ENCODE data around the gene TIMP2.
"Not testable (repeated sequence)": the region's sequence is repeated elsewhere in the genome, so short reads cannot be mapped to it uniquely, and the experiment has no call there.

The TIMP2 gene

DNA sequence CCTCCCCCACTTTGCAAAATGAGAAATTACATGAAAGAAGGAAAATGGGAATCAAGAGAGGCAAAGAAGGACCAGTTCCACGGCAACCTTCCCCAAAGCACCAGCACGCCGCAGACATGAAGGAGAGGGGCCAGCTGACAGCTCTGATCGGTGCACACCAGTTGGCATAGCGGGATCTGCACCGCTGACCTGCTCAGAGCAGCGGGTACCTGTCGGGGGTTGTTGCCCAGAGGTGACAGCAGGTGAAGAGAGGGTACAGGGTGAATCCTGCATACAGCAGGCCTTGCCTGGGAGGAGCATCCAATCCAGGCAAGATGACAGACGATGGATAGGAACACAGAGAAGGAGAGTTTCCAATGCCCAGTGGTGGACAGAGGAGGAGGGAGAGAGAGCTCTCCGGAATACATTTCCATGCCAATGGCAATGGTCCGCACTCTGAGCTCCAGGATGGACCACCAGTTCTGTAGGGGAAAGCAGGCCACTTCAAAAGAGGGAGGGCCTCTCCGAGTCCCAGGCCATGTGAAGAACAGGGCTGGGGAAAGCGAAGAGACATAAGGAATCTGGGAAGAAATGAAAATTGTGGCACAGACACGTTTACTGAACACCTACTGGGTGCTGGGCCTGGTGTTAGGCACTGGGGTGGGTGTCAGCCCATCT is 46.2 kb downstream of the TIMP2 start:
- no peak overlapping the region for H3K4me3 ChIP-seq (ENCODE audit: low read depth, low read length)
- H3K36me3 ChIP-seq (ENCODE audit: control insufficient read depth, insufficient read depth, low read length) = peaks cover 3% of the 10 kb centered on the region
- peaks cover 3% of the 10 kb centered on the region for H3K4me1 ChIP-seq (ENCODE audit: control insufficient read depth, insufficient read depth, low read length)
- H3K9ac ChIP-seq (ENCODE audit: low read depth, low read length) = no peak overlapping the region
- no peaks in the 10 kb centered on the region for H3K27me3 ChIP-seq (ENCODE audit: control insufficient read depth, insufficient read depth, low read length)
- H3K9me3 ChIP-seq (ENCODE audit: control insufficient read depth, insufficient read depth, low read length) = no peaks in the 10 kb centered on the region

DNA sequence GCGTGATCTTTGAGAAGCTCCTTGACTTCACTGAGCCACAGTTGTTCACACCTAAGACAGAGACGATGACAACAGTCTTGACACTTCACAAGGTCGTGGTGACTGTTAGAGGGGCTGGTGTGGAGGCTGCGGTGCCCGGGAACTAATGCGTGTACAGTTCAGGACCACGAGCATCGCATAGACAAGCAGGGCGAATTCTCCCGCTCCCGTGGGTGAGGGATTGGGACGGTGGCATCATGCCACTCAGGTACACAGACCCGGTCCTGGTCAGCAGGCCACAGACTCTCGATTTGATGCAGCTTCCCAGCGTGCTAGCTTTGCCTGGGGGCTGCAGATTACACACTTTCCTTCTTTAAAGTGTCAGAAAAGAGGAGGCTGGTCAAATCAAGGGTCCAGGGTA is 46.9 kb downstream of the TIMP2 start:
- no peak overlapping the region for H3K4me3 ChIP-seq (ENCODE audit: low read depth, low read length)
- H3K4me1 ChIP-seq (ENCODE audit: control insufficient read depth, insufficient read depth, low read length) = no peaks in the 10 kb centered on the region
- H3K27me3 ChIP-seq (ENCODE audit: control insufficient read depth, insufficient read depth, low read length) = no peaks in the 10 kb centered on the region
- H3K9me3 ChIP-seq (ENCODE audit: control insufficient read depth, insufficient read depth, low read length) = no peaks in the 10 kb centered on the region
- no peak overlapping the region for H3K9ac ChIP-seq (ENCODE audit: low read depth, low read length)
- H3K36me3 ChIP-seq (ENCODE audit: control insufficient read depth, insufficient read depth, low read length) = peaks cover 3% of the 10 kb centered on the region

DNA sequence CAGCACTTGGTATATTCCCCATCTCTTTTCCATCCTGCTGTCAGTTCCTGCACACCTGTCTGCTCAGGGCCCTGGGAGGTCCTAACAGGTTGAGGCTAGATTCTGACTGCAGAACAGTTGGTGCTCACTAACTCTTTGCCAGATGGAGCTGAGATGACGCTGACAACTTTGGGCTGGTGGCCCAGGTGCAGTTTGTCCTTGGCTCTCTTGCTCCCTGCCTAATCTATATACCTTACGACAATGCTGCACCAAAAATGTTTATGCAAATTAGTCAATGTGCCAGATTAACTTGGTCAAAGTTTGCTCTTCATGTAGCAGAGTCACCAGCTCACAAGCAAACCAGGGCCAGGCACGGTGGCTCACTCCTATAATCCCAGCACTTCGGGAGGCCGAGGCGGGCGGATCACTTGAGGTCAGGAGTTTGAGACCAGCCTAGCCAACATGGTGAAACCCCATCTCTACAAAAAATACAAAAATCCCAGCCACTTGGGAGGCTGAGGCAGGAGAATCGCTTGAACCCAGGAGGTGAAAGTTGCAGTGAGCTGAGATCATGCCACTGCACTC is 48.2 kb downstream of the TIMP2 start:
- not testable (repeated sequence) for H3K4me1 ChIP-seq (ENCODE audit: control insufficient read depth, insufficient read depth, low read length); H3K36me3 ChIP-seq (ENCODE audit: control insufficient read depth, insufficient read depth, low read length); H3K27me3 ChIP-seq (ENCODE audit: control insufficient read depth, insufficient read depth, low read length); H3K9me3 ChIP-seq (ENCODE audit: control insufficient read depth, insufficient read depth, low read length); H3K9ac ChIP-seq (ENCODE audit: low read depth, low read length); H3K4me3 ChIP-seq (ENCODE audit: low read depth, low read length)

GRCh38 chr17:78876094-78876597 is 49.0 kb downstream of the TIMP2 start:
- no peak overlapping the region for H3K9ac ChIP-seq (ENCODE audit: low read depth, low read length)
- no peak overlapping the region for H3K4me3 ChIP-seq (ENCODE audit: low read depth, low read length)
- H3K9me3 ChIP-seq (ENCODE audit: control insufficient read depth, insufficient read depth, low read length) = no peaks in the 10 kb centered on the region
- no peaks in the 10 kb centered on the region for H3K27me3 ChIP-seq (ENCODE audit: control insufficient read depth, insufficient read depth, low read length)
- H3K4me1 ChIP-seq (ENCODE audit: control insufficient read depth, insufficient read depth, low read length) = no peaks in the 10 kb centered on the region
- H3K36me3 ChIP-seq (ENCODE audit: control insufficient read depth, insufficient read depth, low read length) = peaks cover 3% of the 10 kb centered on the region

- Histone ChIP-seq H3K4me1 (ENCODE audit: control insufficient read depth, insufficient read depth, low read length) (no peaks in the 10 kb centered on the region), H3K4me3 (ENCODE audit: low read depth, low read length) (no peak overlapping the region)
Measured at GRCh38 chr17:78875363-78876093, 49.7 kb downstream of the TIMP2 start.

DNA sequence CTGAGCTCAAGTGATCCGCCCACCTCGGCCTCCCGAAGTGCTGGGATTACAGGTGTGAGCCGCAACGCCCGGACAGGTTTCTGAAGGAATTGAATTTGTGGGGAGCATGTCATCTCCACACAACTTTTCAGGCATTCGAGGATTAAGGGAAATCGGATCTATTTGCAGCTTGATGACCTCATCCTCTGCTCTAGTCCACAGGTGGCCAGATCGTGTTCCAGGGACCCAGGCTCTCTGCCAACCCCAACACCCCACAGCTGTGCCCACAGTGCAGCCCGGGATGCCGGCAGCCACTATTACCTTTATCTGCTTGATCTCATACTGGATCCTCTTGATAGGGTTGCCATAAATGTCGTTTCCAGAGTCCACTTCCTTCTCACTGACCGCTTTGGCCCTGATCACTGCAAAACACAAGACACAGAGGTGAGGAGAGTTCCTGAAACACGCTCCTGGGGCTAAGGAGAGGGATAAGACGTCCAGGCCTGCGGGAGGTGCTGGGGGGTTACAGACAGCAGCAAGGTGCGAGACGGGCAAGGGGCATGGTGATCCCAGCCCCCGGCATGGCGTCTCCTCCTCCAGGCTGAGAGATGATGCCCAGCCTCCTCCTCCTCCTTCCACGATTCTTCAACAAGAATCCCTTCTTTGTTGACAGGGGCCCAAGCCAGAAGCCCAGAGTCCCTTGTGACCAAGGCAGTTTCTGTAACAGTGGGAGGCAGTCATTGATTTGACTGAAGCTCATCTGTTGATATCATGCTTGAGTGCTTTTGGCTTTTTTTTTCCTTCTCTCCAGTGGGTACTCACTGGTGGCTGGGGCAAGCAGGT is 51.5 kb downstream of the TIMP2 start:
- peaks cover 4% of the 10 kb centered on the region for H3K36me3 ChIP-seq (ENCODE audit: control insufficient read depth, insufficient read depth, low read length)
- H3K27me3 ChIP-seq (ENCODE audit: control insufficient read depth, insufficient read depth, low read length) = no peaks in the 10 kb centered on the region
- no peaks in the 10 kb centered on the region for H3K4me1 ChIP-seq (ENCODE audit: control insufficient read depth, insufficient read depth, low read length)
- no peaks in the 10 kb centered on the region for H3K9me3 ChIP-seq (ENCODE audit: control insufficient read depth, insufficient read depth, low read length)
- H3K4me3 ChIP-seq (ENCODE audit: low read depth, low read length) = no peak overlapping the region
- H3K9ac ChIP-seq (ENCODE audit: low read depth, low read length) = no peak overlapping the region

More at GRCh38 chr17:78875363-78876093, 49.7 kb downstream of the TIMP2 start:
- no peak overlapping the region for H3K9ac ChIP-seq (ENCODE audit: low read depth, low read length)
- H3K9me3 ChIP-seq (ENCODE audit: control insufficient read depth, insufficient read depth, low read length) = no peaks in the 10 kb centered on the region
- no peaks in the 10 kb centered on the region for H3K27me3 ChIP-seq (ENCODE audit: control insufficient read depth, insufficient read depth, low read length)
- peaks cover 7% of the 10 kb centered on the region for H3K36me3 ChIP-seq (ENCODE audit: control insufficient read depth, insufficient read depth, low read length)

DNA sequence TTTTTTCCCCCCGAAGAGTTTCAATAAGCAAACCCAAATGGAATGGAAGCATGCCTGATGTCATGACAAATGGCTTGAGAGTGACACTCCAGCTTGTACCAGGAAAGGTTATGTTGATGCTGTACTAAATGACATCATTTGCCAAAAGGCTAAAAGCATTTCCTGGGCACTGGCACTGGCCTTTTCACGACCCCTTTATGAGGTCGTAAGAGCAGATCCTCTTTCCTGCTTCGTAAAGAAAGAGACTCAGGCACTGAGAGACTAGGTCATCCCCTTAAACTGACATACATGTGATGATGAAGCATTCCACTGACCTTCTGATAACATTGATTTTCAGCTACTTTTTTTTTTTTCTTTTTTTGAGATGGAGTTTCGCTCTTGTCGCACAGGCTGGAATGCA is 52.7 kb downstream of the TIMP2 start:
- Histone ChIP-seq H3K27me3 (ENCODE audit: control insufficient read depth, insufficient read depth, low read length) (no peaks in the 10 kb centered on the region), H3K4me3 (ENCODE audit: low read depth, low read length) (no peak overlapping the region), H3K9me3 (ENCODE audit: control insufficient read depth, insufficient read depth, low read length) (no peaks in the 10 kb centered on the region), H3K36me3 (ENCODE audit: control insufficient read depth, insufficient read depth, low read length) (peaks cover 4% of the 10 kb centered on the region), H3K9ac (ENCODE audit: low read depth, low read length) (no peak overlapping the region), H3K4me1 (ENCODE audit: control insufficient read depth, insufficient read depth, low read length) (no peaks in the 10 kb centered on the region)

- no peaks in the 10 kb centered on the region for H3K4me1 ChIP-seq (ENCODE audit: control insufficient read depth, insufficient read depth, low read length)
- H3K9me3 ChIP-seq (ENCODE audit: control insufficient read depth, insufficient read depth, low read length) = no peaks in the 10 kb centered on the region
- H3K9ac ChIP-seq (ENCODE audit: low read depth, low read length) = no peak overlapping the region
- no peak overlapping the region for H3K4me3 ChIP-seq (ENCODE audit: low read depth, low read length)
- H3K27me3 ChIP-seq (ENCODE audit: control insufficient read depth, insufficient read depth, low read length) = no peaks in the 10 kb centered on the region
- H3K36me3 ChIP-seq (ENCODE audit: control insufficient read depth, insufficient read depth, low read length) = peaks cover 4% of the 10 kb centered on the region
Measured at GRCh38 chr17:78870621-78871020, 54.6 kb downstream of the TIMP2 start.

DNA sequence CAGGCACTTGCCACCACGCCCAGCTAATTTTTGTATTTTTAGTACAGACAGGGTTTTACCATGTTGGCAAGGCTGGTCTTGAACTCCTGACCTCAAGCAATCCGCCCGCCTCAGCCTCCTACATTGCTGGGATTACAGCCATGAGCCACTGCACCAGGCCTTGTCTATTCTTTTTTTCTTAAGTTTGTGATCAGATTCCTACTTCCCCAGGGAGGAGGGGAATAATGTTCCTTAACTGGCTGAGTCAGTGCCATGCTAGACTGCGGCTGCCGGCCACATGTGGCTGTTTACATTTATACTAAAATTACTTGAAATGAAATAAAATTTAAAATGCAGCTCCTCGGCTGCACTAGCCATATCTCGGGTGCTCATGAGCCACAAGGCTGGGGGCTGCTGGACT is 56.8 kb downstream of the TIMP2 start:
- Histone ChIP-seq H3K4me3 (ENCODE audit: low read depth, low read length) (no peak overlapping the region), H3K9ac (ENCODE audit: low read depth, low read length) (no peak overlapping the region), H3K9me3 (ENCODE audit: control insufficient read depth, insufficient read depth, low read length) (no peaks in the 10 kb centered on the region), H3K4me1 (ENCODE audit: control insufficient read depth, insufficient read depth, low read length) (no peaks in the 10 kb centered on the region), H3K27me3 (ENCODE audit: control insufficient read depth, insufficient read depth, low read length) (no peaks in the 10 kb centered on the region), H3K36me3 (ENCODE audit: control insufficient read depth, insufficient read depth, low read length) (peaks cover 4% of the 10 kb centered on the region)

DNA sequence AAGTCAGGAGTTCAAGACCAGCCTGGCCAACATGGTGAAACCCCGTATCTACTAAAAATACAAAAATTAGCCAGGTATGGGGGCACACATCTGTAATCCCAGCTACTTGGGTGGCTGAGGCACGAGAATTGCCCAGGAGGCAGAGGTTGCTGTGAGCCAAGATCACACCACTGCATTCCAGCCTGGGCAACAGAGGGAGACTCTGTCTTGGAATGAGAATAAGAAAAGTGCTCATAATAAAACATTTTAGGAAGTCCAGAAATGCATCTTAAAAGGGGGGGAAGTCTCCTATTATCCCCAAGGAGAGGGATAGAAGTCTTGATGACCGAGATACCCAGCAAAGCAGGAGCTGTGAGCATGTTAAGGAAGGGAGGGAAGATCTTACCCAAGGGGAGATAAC is 58.1 kb downstream of the TIMP2 start:
- H3K4me3 ChIP-seq (ENCODE audit: low read depth, low read length); H3K27me3 ChIP-seq (ENCODE audit: control insufficient read depth, insufficient read depth, low read length); H3K9ac ChIP-seq (ENCODE audit: low read depth, low read length); H3K4me1 ChIP-seq (ENCODE audit: control insufficient read depth, insufficient read depth, low read length); H3K9me3 ChIP-seq (ENCODE audit: control insufficient read depth, insufficient read depth, low read length); H3K36me3 ChIP-seq (ENCODE audit: control insufficient read depth, insufficient read depth, low read length): not testable (repeated sequence)

- H3K27me3 ChIP-seq (ENCODE audit: control insufficient read depth, insufficient read depth, low read length) = no peaks in the 10 kb centered on the region
- no peak overlapping the region for H3K9ac ChIP-seq (ENCODE audit: low read depth, low read length)
- H3K36me3 ChIP-seq (ENCODE audit: control insufficient read depth, insufficient read depth, low read length) = peaks cover 2% of the 10 kb centered on the region
- no peaks in the 10 kb centered on the region for H3K9me3 ChIP-seq (ENCODE audit: control insufficient read depth, insufficient read depth, low read length)
- H3K4me1 ChIP-seq (ENCODE audit: control insufficient read depth, insufficient read depth, low read length) = no peaks in the 10 kb centered on the region
- no peak overlapping the region for H3K4me3 ChIP-seq (ENCODE audit: low read depth, low read length)
Measured at GRCh38 chr17:78865682-78866390, 59.4 kb downstream of the TIMP2 start.

Measured in iPS-15b (cell line).